ENCODE results near the gene GGCT.
"Not testable (repeated sequence)": the region's sequence is repeated elsewhere in the genome, so short reads cannot be mapped to it uniquely, and the experiment has no call there.

Gene GGCT

DNA sequence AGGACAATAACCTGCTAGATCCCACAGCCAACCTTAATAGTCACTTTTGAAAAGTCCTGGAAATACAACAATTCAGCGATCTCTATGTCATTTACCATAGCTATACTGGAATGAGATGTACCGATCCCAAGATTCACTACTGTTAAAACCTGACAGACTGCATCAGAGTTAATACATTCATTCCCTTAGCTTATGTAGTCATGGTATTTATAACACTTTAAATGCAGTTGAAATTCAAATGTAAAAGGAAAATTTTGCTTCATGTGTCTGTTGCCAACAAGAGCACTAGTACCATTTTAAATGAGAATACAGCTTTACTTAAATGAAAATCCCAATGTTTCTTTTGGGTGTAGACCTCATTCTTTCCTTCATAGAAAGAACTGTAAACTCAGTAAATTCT lies 11.1 kb upstream of the GGCT start:
- DNase-seq (ENCODE audit: low spot score) = no peak

DNA sequence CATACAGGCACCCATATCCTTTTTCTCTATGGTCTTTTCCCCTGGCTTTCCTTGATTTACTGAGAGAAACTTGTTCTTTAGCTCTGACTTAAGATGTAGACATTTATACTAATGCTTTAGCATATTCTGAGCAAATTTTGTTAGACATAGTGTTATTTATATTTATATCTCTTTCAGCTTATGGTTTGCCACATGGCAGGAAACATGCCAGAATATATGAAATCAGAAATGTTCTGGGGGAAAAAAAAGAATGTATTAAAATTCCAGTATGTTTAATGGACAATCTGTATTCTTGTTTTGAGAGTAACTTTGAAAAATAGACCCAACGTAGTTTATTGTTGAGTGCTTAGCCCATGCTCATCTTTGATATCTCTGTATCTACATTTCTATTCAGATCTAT lies 10.1 kb upstream of the GGCT start:
- no peak for DNase-seq (ENCODE audit: low spot score)

DNA sequence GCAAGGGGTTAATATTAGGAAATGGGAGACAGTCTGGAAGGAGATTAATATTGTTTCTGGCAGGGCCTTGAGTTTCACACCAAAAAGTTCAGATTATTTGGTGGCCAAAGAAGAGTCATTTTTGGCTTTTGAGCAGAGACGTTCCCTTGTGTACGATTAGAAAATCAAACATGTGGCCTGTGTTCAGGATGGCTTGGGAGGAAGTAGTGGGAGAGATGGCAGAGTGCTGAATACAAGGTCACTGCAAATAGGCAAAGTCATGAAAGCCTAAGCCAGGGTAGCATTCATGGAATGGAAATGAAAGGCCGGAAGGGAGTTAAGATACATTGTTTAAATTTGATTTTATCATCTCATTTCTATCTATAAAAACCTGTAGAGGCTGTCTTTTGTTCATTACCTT lies 9.5 kb upstream of the GGCT start:
- DNase-seq (ENCODE audit: low spot score) = no peak

DNA sequence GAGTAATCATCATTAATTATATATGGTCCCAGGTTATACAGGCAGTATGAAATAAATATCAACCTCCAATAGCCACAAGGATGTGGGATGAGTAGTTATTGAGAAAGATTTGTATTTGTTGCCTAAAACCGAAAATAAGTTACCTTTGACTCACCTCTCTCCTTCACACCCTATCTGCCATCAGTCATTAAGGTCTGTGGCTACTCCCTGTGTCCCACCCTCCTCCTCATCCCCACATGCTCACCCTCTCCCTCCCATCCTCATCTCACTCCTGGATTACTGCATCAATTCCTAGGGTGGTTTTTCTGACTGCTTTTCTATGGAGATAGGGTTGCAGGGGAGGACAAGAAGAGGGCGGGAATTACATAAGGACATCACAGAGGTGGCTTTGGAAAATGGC lies 9.1 kb upstream of the GGCT start:
- no peak for DNase-seq (ENCODE audit: low spot score)

DNA sequence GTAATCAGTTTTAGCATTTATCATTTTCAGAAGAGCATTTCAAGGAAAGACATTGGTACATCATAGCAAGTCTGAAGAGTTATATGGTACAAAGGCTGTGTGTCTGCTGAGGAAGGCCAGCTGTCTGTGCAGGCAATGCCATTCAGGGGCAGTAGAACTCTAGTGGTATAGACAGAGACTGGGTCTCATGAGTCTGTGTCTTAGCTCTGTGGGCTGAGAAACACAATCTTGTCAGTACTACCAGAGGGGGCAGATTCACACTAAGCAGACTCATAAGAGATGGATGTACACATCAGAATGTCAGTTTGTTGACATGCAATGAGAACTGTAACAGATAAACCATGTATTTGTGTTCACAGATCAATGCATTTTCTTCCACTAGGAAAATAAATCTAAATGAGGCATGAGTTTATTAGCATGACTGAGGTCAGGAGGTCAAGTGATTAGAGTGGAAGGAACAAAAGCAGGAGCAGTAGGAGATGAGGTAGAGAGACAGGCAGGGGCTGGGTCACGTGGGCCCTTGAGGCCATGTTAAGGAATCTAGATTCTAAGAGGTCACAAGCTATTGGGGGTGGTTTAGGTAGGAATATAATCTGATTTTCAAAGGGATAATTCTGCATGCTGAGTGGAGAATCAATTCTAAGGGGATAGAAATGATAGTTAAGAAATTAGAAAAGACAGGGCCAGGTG lies 7.5 kb upstream of the GGCT start:
- DNase-seq (ENCODE audit: low spot score) = no peak

DNA sequence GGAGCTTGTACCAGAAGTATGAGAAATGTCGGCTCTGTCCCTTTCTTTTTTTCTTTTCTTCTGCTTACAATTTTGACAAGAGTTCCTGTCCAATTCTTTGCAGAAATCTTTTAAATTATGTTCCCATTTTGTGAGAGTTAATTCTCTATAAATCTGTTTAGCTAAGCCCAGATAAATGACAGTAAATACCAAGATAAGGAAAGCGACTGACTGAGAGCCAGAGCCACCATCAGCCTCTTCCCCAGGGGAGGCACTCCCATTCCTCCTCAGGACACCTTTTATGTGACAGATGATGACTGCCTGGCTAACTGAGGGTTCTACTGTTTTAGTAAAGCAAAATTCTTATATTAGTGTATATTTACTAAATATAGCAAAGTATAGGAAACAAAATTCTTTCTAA lies 6.9 kb upstream of the GGCT start:
- DNase-seq (ENCODE audit: low spot score) = no peak

- DNase-seq (ENCODE audit: low spot score) = peak; percentile 46
Observed at GRCh38 chr7:30510124-30511075, 5.8 kb upstream of the GGCT start.

GRCh38 chr7:30509171-30509857 lies 4.7 kb upstream of the GGCT start:
- not testable (repeated sequence) for DNase-seq (ENCODE audit: low spot score)

- DNase-seq (ENCODE audit: low spot score) = not testable (repeated sequence)
Observed at GRCh38 chr7:30507346-30507900, 2.8 kb upstream of the GGCT start.

DNA sequence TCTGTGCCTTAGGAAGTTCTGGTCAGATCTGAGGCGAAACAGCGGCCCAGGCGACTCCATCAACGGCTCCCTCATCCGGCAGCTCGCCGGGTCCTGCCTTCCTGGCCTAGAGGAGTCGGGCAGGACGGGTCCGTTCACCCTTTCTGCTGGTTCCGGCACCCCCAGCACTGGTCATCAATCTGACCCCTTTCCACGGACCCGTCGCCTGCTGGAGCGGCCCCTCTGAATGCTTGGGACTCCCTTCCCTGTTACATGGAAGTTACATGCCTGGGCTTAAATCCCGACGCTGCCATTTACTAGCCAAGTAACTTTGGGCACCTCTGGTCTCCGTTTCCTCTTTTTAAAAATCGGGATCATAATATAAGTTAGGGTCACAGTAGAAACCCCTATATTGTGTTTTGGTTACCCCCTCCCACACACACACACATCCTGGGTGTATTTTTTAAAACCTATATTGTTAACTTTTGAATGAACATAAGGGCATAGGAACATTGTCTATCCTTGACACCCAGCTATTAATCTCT lies 607 bp upstream of the GGCT start:
- DNase-seq (ENCODE audit: low spot score) = no peak

- DNase-seq (ENCODE audit: low spot score) = no peak
Observed at GRCh38 chr7:30503274-30504212, 1.1 kb downstream of the GGCT start.

DNA sequence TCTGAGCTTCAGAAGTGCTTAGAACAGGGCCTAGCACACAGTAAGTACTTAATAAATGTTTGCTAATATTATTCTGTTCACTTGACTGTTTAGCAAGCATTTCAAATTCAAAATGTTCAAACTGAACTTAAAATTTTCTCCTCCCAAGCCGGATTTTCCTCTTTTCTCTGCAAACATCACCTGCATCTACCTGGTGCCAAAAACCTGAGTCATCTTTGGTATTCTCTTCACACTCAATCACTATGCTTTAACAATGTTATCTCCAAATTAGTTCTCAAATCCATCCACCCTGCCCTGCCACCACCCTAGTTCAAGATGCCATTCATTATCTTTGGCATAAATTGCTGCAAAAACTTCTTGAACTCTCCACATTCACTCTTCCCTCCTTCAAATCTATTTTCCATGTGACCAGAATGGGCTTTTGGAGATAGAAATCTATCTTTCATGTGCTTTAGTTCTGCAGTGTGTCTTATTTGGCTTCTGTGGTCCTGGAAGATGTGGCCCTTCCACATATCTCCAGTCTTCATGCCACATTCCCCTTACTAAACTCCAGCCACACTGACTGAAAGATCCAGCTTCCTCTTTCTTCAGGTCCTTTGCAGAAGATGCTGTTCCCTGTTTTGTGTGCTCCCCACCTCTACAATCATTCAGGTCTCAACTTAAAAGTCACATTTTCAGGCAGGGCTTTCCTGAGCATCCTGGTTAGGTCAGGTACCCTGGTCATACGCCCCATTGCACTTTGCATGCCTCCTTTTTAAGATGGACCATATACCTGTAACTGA lies 2.0 kb downstream of the GGCT start:
- no peak for DNase-seq (ENCODE audit: low spot score)

DNA sequence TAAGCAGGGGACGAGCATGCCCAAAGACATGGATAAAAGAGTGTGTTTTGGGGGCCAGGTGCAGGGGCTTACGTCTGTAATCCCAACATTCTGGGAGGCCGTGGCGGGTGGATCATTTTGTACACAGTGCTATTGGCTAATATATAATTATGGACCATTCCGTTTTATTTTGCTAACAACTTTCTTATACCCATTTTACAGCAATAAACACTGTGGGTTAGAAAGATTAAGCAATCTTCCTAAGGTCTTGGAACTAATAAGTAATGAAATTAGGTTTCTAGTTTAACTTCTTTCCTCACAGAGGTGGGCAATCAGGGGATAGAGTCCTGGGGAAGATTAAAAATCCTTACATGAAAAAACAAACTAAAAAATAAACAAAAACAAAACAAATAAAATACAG lies 3.4 kb downstream of the GGCT start:
- no peak for DNase-seq (ENCODE audit: low spot score)

DNA sequence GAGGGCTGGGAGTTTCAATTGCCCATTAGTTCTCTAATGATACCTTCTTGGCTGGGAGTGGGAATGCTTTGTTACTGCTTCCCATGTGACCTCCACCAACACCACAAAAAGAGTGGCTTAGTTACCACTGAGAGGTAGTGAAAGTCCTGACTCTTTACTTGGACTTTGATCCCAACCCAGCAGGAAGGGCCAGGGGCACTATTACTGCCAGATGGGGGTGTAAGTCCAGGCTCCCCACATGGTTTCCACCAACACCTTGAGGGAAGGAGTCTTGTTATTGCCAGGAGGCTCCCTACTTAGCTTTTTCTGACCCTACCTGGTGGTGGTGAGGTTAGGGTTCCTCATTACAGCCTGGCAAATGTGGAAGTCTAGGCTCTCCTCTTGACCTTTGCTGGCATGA lies 11.4 kb downstream of the GGCT start:
- no peak for DNase-seq (ENCODE audit: low spot score)

DNA sequence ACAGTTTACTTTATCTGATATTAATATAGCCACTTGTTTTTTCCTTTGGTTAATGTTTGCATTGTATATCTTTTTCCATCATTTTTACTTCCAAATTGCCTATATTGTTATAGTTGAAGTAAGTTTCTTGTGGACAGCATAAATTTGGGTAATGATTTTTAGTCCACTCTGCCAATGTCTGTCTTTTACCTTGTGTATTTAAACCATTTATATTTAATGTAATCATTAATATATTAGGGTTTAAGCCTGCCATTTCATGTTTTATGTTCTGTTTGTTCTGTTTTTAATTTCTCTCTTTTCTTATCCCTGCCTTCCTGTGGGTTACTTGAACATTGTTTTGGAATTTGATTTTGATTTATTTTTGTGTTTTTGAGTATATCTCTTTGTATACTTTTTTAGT lies 13.2 kb downstream of the GGCT start:
- no peak for DNase-seq (ENCODE audit: low spot score)

GRCh38 chr7:30487371-30487770 lies 17.3 kb downstream of the GGCT start:
- DNase-seq (ENCODE audit: low spot score) = no peak

DNA sequence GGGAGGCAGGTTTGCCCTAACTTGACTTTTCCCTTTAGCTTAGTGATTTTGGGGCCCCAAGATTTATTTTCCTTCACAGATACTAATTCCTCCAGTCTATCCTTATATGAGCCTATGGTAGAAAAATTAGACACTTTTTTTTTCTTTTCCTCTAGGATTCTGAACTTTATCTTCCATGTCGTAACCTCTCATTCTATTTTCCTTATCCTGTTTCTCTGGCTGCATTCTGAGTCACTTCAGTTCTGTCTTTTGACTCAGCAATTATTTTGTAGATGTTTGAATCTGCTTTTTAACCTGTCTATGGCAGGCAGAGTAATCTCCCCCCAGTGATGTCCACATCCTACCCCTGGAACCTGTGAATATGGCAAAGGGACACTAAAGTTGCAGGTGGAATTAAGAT lies 19.0 kb downstream of the GGCT start:
- no peak for DNase-seq (ENCODE audit: low spot score)

GRCh38 chr7:30481416-30481815 lies 23.2 kb downstream of the GGCT start:
- not testable (repeated sequence) for DNase-seq (ENCODE audit: low spot score)

DNA sequence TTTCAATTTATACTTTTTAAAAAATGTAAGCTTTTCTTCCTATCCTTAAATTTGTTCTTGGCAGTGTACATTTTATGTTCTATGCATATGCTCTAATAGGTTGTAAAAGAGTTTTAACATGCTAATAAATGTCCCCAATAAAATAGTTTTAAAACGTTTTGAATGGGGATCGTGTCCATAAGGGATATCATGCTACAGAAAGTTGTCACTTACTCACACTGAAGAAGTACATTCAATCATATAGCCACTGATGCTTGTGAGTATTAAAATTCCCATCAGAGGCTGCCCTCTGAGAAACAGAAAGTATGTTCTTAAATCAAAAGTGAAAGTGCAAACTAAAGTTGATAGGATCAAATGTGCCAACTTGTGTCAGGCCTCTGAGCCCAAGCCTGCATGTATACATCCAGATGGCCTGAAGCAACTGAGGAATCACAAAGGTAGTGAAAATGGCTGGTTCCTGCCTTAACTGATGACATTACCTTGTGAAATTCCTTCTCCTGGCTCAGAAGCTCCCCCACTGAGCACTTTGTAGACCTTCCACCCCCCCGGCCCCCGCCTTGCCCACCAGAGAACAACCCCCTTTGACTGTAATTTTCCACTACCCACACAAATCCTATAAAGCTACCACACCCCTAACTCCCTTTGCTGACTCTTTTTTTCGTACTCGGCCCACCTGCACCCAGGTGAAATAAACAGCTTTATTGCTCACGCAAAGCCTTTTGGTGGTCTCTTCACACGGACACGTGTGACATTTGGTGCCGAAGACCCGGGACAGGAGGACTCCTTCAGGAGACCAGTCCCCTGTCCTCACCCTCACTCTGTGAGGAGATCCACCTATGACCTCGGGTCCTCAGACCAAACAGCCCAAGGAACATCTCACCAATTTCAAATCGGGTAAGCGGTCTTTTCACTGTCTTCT lies 25.2 kb downstream of the GGCT start:
- DNase-seq (ENCODE audit: low spot score) = no peak

Measured in D341Med (cell line).